AG09319 (cell line): ENCODE results near the gene COL6A3.
"Not testable (repeated sequence)": the region's sequence is repeated elsewhere in the genome, so short reads cannot be mapped to it uniquely, and the experiment has no call there.

Source experiments
- DNase-seq: peaks from one replicate; pipeline ENCODE4 v3.0.0-alpha.2; 2010; ENCODE audit warnings: low read depth; ENCODE audit errors: extremely low read depth
- CTCF ChIP-seq: IDR thresholded peaks from 2 replicates; pipeline ENCODE4 v1.5.1; 2011; ENCODE audit warnings: low read depth, mild to moderate bottlenecking, inconsistent platforms, low read length, moderate library complexity

The COL6A3 gene

GRCh38 chr2:237361194-237362004 is 52.6 kb downstream of the COL6A3 start:
- no peak for DNase-seq
- no peak for TF ChIP-seq CTCF

GRCh38 chr2:237359894-237360780 is 53.8 kb downstream of the COL6A3 start:
- DNase-seq = no peak
- TF ChIP-seq CTCF = no peak

DNA sequence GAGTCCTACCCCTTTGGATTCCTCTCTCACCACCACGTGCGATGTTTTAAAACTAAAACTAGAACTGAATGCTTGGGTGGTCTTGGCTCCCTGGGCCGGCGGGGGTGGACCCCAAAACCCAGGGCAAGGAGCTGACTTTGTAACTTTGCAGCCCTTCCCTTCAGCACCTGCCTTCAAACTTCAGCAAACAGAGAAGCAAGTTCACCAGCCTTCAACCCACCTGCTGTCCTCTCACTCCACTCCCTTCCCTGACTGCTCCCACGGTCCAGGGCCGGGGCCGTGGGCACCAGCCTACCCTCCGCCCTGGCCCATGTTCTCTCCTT is 54.5 kb downstream of the COL6A3 start:
- DNase-seq = no peak
- no peak for TF ChIP-seq CTCF

- TF ChIP-seq CTCF = no peak
- DNase-seq = no peak
Observed at GRCh38 chr2:237358721-237359517, 55.0 kb downstream of the COL6A3 start.

- DNase-seq = no peak
- no peak for TF ChIP-seq CTCF
Observed at GRCh38 chr2:237355701-237356100, 58.3 kb downstream of the COL6A3 start.

GRCh38 chr2:237354892-237355291 is 59.1 kb downstream of the COL6A3 start:
- TF ChIP-seq CTCF = no peak
- no peak for DNase-seq

DNA sequence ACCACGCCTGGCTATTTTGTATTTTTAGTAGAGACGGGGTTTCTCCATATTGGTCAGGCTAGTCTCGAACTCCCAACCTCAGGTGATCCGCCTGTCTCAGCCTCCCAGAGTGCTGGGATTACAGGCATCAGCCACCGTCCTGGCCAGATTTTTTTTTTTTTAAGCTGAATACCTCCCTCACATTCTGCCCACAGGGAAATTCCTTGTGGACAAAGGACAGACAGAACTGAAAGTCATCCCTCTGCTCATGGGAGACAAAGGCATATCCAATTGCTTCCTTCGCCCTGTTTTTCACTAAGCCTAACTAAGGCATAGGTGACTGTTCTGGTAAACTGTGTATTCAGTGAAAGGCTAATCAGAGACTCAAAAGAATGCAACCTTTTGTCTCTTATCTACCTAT is 59.8 kb downstream of the COL6A3 start:
- DNase-seq = not testable (repeated sequence)
